ENCODE measurements around the gene RUFY3.
"Not testable (repeated sequence)": the region's sequence is repeated elsewhere in the genome, so short reads cannot be mapped to it uniquely, and the experiment has no call there.

RUFY3 gene

DNA sequence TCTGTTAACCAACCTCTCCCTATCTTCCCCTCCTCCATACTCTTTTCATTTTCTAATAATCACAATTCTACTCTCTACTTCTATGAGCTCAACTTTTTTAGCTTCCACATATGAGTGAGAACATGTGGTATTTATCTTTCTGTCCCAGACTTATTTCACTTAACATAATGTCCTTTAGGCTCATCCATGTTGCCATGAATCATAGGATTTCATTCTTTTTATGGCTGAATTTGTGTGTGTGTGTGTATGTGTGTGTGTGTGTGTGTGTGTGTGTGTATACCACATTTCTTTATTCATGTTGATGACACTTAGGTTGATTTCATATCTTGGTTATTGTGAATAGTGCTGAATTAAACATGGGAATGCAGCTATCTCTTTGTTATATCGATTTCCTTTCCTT, 37.4 kb downstream of the RUFY3 start:
- H3K36me3 ChIP-seq (ENCODE audit: control insufficient read depth, insufficient read depth, low read length), result peaks cover 3% of the 10 kb centered on the region; the same call in 1 of the 2 replicates
- no peak overlapping the region for H3K4me3 ChIP-seq (ENCODE audit: low read depth, low read length)
- no peaks in the 10 kb centered on the region for H3K27me3 ChIP-seq (ENCODE audit: control insufficient read depth, insufficient read depth, low read length)
- no peaks in the 10 kb centered on the region for H3K4me1 ChIP-seq (ENCODE audit: control insufficient read depth, insufficient read depth, low read length)
- no peak overlapping the region for H3K27ac ChIP-seq (ENCODE audit: low read depth, low read length)
- H3K9me3 ChIP-seq (ENCODE audit: control insufficient read depth, insufficient read depth, low read depth, low read length), result no peaks in the 10 kb centered on the region
- no peak overlapping the region for H3K9ac ChIP-seq (ENCODE audit: low read length)

DNA sequence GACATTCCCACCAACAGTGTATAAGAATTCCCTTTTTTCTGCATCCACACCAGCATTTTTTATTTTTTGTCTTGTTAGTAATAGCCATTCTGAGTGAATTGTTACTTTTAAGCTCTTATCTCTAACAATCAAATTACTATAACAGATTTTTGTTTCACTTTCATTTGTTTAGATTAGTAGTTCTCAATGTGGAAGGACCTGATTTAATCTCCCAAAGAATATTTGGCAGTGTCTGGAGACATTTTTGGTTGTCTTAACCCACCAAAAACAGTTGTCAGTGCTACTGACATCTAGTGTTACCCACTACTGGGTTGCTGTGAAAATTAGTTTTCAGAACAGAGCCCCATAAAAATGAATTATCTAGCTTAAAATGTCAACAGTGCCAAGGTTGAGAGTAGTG, 37.9 kb downstream of the RUFY3 start:
- Histone ChIP-seq H3K4me1 (ENCODE audit: control insufficient read depth, insufficient read depth, low read length) (no peaks in the 10 kb centered on the region), H3K27me3 (ENCODE audit: control insufficient read depth, insufficient read depth, low read length) (no peaks in the 10 kb centered on the region), H3K9me3 (ENCODE audit: control insufficient read depth, insufficient read depth, low read depth, low read length) (no peaks in the 10 kb centered on the region), H3K9ac (ENCODE audit: low read length) (no peak overlapping the region), H3K27ac (ENCODE audit: low read depth, low read length) (no peak overlapping the region), H3K4me3 (ENCODE audit: low read depth, low read length) (no peak overlapping the region), H3K36me3 (ENCODE audit: control insufficient read depth, insufficient read depth, low read length) (peaks cover 7% of the 10 kb centered on the region)

DNA sequence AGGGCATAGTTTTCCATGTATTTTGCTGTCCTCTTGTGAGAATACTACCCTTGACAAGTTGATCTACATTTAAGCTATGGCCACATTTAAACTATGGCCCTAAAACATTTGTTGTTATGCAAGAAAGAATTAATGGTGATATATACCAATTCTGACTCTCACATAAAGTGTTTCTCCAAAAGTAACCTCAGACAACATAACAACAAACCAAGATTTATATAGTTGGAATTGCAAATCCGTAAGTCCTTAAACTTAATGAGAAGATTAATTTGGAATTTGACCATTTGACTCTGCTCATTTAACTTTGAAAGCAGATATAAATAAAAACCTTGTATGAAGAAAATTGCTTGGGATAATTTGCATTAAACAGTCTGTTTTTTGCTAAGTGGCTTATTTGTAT, 38.9 kb downstream of the RUFY3 start:
- Histone ChIP-seq H3K9ac (ENCODE audit: low read length) (no peak overlapping the region), H3K27ac (ENCODE audit: low read depth, low read length) (no peak overlapping the region), H3K36me3 (ENCODE audit: control insufficient read depth, insufficient read depth, low read length) (peaks cover 11% of the 10 kb centered on the region), H3K4me1 (ENCODE audit: control insufficient read depth, insufficient read depth, low read length) (no peaks in the 10 kb centered on the region), H3K4me3 (ENCODE audit: low read depth, low read length) (no peak overlapping the region), H3K9me3 (ENCODE audit: control insufficient read depth, insufficient read depth, low read depth, low read length) (no peaks in the 10 kb centered on the region), H3K27me3 (ENCODE audit: control insufficient read depth, insufficient read depth, low read length) (no peaks in the 10 kb centered on the region)

DNA sequence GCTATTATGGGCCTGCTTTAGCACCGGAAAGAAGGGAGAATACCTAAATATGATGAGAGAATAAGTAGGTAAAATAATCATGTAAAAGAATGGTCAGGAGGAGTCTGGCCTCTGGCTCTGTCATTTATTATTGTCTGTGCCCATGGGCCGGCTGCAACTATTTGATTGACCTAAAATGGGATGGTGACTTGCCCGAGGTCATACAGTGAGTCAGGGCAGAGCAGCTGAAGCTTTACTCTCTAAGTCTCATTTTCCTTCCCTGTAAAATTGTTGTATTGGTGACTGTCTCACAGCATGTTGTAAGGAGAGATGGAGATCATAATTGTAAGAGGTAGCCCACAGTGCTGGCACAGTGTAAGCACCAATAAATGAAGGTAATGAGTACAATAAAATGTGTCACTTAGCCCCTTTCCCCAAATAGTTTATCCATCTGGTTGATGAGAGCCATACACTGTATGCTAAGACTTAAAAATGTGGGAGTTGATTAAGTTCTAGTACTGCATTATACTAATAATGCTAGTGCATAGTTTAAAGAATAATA, 39.6 kb downstream of the RUFY3 start:
- H3K9ac ChIP-seq (ENCODE audit: low read length), result no peak overlapping the region
- peaks cover 11% of the 10 kb centered on the region for H3K36me3 ChIP-seq (ENCODE audit: control insufficient read depth, insufficient read depth, low read length)
- H3K27ac ChIP-seq (ENCODE audit: low read depth, low read length), result no peak overlapping the region
- no peaks in the 10 kb centered on the region for H3K4me1 ChIP-seq (ENCODE audit: control insufficient read depth, insufficient read depth, low read length)
- no peak overlapping the region for H3K4me3 ChIP-seq (ENCODE audit: low read depth, low read length)
- no peaks in the 10 kb centered on the region for H3K27me3 ChIP-seq (ENCODE audit: control insufficient read depth, insufficient read depth, low read length)
- no peaks in the 10 kb centered on the region for H3K9me3 ChIP-seq (ENCODE audit: control insufficient read depth, insufficient read depth, low read depth, low read length)

DNA sequence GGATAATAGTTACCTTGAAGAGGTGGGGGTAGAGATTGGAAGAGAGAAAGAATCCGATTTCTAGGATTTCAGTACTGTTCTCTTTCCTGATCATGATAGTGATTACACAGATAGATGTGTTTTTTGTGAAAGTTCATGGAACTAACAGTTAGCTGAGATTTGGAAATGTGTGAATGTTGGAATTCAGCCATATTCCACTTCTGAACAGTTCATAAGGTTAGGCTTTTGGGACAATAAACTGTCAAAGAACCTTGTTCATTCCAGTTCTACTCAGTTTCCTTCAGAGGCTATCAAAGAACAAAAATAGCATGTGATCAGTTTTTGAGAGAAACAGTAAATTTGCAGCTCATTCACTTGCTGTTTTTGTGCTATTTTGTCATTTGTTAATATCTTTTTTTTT, 43.6 kb downstream of the RUFY3 start:
- Histone ChIP-seq H3K27ac (ENCODE audit: low read depth, low read length) (no peak overlapping the region), H3K36me3 (ENCODE audit: control insufficient read depth, insufficient read depth, low read length) (peaks cover 22% of the 10 kb centered on the region), H3K4me1 (ENCODE audit: control insufficient read depth, insufficient read depth, low read length) (no peaks in the 10 kb centered on the region), H3K9me3 (ENCODE audit: control insufficient read depth, insufficient read depth, low read depth, low read length) (no peaks in the 10 kb centered on the region), H3K9ac (ENCODE audit: low read length) (no peak overlapping the region), H3K4me3 (ENCODE audit: low read depth, low read length) (no peak overlapping the region), H3K27me3 (ENCODE audit: control insufficient read depth, insufficient read depth, low read length) (no peaks in the 10 kb centered on the region)

DNA sequence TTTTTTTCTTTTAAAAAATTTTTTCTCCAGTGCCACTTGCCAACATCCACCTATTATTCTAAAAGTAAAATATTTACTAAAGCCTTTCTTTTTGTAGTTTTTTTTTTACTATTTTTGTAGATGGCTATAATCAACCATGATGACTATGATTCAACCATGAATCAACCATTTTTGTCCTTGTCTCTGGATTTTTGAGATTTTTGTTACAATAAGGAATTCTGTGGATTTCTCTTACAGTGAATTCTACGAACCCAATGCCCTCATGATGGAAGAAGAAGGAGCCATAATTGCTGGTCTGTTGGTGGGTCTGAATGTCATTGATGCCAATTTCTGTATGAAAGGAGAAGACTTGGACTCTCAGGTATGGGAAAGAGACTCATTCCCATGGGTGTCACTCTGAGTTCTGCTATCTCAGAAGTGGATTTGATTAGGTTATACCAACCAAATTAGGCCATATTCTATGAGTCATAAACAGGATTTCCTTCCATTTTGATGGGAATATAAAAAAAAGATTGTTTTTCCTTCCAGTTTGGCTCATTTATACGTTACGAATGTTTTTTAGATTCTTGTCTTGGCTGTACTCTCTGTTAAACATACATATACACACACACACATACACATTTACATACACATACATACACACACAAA, 46.7 kb downstream of the RUFY3 start:
- Histone ChIP-seq H3K27me3 (ENCODE audit: control insufficient read depth, insufficient read depth, low read length) (no peaks in the 10 kb centered on the region), H3K9me3 (ENCODE audit: control insufficient read depth, insufficient read depth, low read depth, low read length) (no peaks in the 10 kb centered on the region), H3K27ac (ENCODE audit: low read depth, low read length) (no peak overlapping the region), H3K4me1 (ENCODE audit: control insufficient read depth, insufficient read depth, low read length) (no peaks in the 10 kb centered on the region), H3K4me3 (ENCODE audit: low read depth, low read length) (no peak overlapping the region), H3K36me3 (ENCODE audit: control insufficient read depth, insufficient read depth, low read length) (peaks cover 30% of the 10 kb centered on the region), H3K9ac (ENCODE audit: low read length) (no peak overlapping the region)

DNA sequence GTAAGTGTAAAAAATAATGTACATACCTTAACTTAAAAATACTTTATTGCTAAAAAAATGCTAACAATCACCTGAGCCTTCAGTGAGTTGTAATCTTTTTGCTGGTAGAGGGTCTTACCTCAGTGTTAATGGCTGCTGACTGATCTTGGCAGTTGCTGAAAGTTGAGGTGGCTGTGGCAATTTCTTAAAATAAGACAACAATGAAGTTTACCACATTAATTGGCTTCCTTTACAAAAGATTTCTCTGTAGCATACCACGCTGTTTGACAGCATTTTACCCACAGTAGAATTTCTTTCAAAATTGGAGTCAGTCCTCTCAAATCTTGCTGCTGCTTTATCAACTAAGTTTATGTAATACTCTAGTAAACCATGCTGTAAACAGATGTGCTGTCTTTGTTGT, 47.6 kb downstream of the RUFY3 start:
- not testable (repeated sequence) for H3K27me3 ChIP-seq (ENCODE audit: control insufficient read depth, insufficient read depth, low read length); H3K9ac ChIP-seq (ENCODE audit: low read length)
- H3K36me3 ChIP-seq (ENCODE audit: control insufficient read depth, insufficient read depth, low read length), result peaks cover 26% of the 10 kb centered on the region

DNA sequence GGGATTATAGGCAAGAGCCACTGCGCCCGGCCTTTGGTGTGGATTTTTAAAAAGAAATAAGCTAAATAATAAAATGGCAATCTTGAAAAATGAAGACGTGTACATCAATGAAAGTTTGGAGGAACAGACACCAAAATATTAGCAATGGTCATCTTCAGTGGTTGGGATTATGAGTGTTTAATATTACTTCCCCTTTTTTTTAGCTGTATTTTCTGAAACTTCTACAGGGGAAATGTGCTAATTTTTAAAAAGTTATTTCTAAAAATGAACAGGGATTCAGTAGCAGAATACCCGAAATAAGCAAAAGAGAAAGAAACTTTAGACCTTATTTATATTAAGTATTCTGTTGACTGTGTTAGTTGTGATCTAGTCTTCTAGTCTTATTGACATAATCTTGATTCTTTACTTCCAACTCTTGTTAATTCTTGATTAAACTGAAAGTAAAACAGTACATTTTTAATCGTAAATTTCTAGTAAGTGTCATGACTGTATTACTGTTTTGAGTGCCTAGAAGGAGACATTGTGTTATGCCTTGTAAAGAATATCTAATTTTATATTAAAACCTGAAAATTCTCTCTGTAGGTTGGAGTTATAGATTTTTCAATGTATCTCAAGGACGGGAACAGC, 51.3 kb downstream of the RUFY3 start:
- Histone ChIP-seq H3K9ac (ENCODE audit: low read length) (no peak overlapping the region), H3K36me3 (ENCODE audit: control insufficient read depth, insufficient read depth, low read length) (peaks cover 22% of the 10 kb centered on the region), H3K27ac (ENCODE audit: low read depth, low read length) (no peak overlapping the region), H3K27me3 (ENCODE audit: control insufficient read depth, insufficient read depth, low read length) (no peaks in the 10 kb centered on the region), H3K4me3 (ENCODE audit: low read depth, low read length) (no peak overlapping the region), H3K9me3 (ENCODE audit: control insufficient read depth, insufficient read depth, low read depth, low read length) (no peaks in the 10 kb centered on the region), H3K4me1 (ENCODE audit: control insufficient read depth, insufficient read depth, low read length) (no peaks in the 10 kb centered on the region)

More for the DNA sequence above, 47.6 kb downstream of the RUFY3 start:
- H3K9me3 ChIP-seq (ENCODE audit: control insufficient read depth, insufficient read depth, low read depth, low read length); H3K4me3 ChIP-seq (ENCODE audit: low read depth, low read length); H3K4me1 ChIP-seq (ENCODE audit: control insufficient read depth, insufficient read depth, low read length); H3K27ac ChIP-seq (ENCODE audit: low read depth, low read length): not testable (repeated sequence)

DNA sequence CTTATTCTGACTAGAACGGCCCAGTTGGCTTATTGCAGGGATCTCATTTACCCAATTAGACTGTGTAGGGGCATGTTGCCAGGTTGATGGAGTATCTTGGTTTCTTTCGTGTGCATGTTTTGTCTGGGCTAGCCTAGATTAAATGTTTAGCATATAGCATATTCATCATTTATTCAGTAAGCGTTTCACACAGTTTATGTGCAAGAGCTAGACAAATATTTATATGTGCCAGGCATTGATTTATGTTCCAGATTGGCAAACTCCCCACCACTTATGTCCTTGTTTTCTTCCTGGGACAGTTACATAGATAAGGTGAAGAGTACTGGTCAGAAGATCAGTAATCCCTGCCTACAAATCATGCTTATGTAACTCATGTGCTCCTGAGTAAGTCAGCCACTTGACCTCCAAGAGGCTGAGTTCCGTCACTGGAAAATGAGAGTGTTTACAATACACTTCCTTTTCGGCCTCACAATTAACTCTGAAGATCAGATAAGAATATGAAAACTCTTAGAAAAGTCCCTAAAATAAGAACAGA, 57.2 kb downstream of the RUFY3 start:
- H3K4me1 ChIP-seq (ENCODE audit: control insufficient read depth, insufficient read depth, low read length), result no peaks in the 10 kb centered on the region
- peaks cover 13% of the 10 kb centered on the region for H3K36me3 ChIP-seq (ENCODE audit: control insufficient read depth, insufficient read depth, low read length)
- H3K27me3 ChIP-seq (ENCODE audit: control insufficient read depth, insufficient read depth, low read length), result no peaks in the 10 kb centered on the region
- no peaks in the 10 kb centered on the region for H3K9me3 ChIP-seq (ENCODE audit: control insufficient read depth, insufficient read depth, low read depth, low read length)
- no peak overlapping the region for H3K4me3 ChIP-seq (ENCODE audit: low read depth, low read length)
- no peak overlapping the region for H3K9ac ChIP-seq (ENCODE audit: low read length)
- no peak overlapping the region for H3K27ac ChIP-seq (ENCODE audit: low read depth, low read length)

DNA sequence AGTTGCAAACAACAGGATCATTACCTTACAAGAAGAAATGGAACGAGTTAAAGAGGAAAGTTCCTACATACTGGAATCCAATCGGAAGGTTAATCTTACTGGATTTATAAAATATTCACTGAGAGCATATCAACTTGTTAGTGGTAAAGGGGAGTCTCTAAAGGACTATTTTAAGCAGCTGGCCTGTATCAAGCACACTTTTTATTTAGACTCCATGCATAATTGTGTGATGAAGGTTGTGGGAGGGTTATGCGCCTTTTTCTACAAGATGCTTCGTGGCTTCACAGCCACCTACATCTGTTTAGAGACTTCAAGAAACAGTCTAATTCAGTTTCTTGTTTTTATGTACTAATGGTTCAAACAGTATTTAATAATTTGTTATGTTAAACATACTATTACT, 61.3 kb downstream of the RUFY3 start:
- peaks cover 25% of the 10 kb centered on the region for H3K36me3 ChIP-seq (ENCODE audit: control insufficient read depth, insufficient read depth, low read length)
- H3K4me3 ChIP-seq (ENCODE audit: low read depth, low read length), result no peak overlapping the region
- no peaks in the 10 kb centered on the region for H3K27me3 ChIP-seq (ENCODE audit: control insufficient read depth, insufficient read depth, low read length)
- H3K4me1 ChIP-seq (ENCODE audit: control insufficient read depth, insufficient read depth, low read length), result no peaks in the 10 kb centered on the region
- no peaks in the 10 kb centered on the region for H3K9me3 ChIP-seq (ENCODE audit: control insufficient read depth, insufficient read depth, low read depth, low read length)
- H3K27ac ChIP-seq (ENCODE audit: low read depth, low read length), result no peak overlapping the region
- H3K9ac ChIP-seq (ENCODE audit: low read length), result no peak overlapping the region

DNA sequence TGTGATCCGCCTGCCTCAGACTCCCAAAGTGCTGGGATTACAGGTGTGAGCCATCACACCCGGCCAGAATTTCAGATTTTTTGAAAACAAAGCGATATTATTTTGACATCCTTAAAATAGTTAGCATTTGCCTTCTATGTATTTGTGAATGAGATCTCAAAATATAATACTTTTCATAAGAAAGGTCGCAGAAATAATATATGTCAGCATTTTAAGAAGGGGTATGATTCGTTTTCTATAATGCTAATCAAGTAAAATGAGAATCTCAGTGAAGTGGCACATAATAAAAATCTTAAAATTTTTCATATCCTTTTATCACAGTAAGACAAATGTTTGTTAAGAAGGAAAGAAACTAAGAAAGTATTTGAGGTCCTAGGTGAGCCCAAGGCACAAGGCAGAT, 65.7 kb downstream of the RUFY3 start:
- H3K9ac ChIP-seq (ENCODE audit: low read length), result no peak overlapping the region
- no peak overlapping the region for H3K27ac ChIP-seq (ENCODE audit: low read depth, low read length)
- H3K4me1 ChIP-seq (ENCODE audit: control insufficient read depth, insufficient read depth, low read length), result no peaks in the 10 kb centered on the region
- peaks cover 37% of the 10 kb centered on the region for H3K36me3 ChIP-seq (ENCODE audit: control insufficient read depth, insufficient read depth, low read length)
- H3K27me3 ChIP-seq (ENCODE audit: control insufficient read depth, insufficient read depth, low read length), result no peaks in the 10 kb centered on the region
- H3K9me3 ChIP-seq (ENCODE audit: control insufficient read depth, insufficient read depth, low read depth, low read length), result no peaks in the 10 kb centered on the region
- H3K4me3 ChIP-seq (ENCODE audit: low read depth, low read length), result no peak overlapping the region

Data from HUES6 (cell line).